GM19452 (cell line): ENCODE measurements around the gene PSMD1.
"Not testable (repeated sequence)": the region's sequence is repeated elsewhere in the genome, so short reads cannot be mapped to it uniquely, and the experiment has no call there.

Source experiments
- ATAC-seq: cut with Tn5 transposase; IDR thresholded peaks from one replicate; pipeline ENCODE4 v1.9.1; 2021; ENCODE audit not compliant: unreplicated experiment

PSMD1 gene

GRCh38 chr2:231182513-231182899 lies 125.8 kb downstream of the PSMD1 start:
- no peak for ATAC-seq

DNA sequence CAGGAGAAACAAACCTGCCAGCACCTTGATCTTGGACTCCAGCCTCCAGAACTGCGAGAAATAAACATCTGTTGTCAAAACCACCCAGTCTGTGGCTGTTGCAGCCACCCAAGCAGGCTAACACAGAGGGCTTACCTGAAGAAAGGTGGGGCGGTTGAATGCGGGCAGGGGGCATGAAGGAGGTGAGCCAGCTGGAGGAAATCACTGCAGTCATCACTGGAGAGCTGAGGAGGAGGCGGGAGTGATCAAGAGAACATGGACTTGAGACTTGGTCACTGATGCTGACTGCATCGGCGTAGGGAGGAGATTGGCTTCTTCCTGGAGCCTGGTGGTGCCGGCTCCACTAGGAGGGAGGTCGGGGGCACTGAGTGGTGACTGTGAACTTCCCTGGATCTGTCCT lies 127.2 kb downstream of the PSMD1 start:
- ATAC-seq, result no peak

DNA sequence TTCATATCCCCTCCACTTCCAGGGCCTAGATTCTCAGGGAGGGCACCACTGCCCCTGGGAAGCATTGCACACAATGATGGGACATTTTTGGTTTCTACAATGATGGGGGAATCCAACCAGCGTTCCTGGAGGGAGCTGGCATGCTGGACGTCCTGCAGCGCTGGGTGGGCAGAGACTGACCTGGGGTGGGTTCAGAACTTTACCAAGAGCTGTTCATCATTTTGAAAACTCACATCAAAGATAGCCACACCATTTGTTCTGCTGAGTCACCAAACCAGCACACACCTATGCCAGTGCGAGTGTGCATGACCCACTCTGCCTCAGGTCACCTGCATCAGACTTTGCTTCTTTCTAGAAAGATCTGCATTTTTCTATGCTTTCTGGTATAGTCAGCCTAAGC lies 127.7 kb downstream of the PSMD1 start:
- ATAC-seq, result no peak

DNA sequence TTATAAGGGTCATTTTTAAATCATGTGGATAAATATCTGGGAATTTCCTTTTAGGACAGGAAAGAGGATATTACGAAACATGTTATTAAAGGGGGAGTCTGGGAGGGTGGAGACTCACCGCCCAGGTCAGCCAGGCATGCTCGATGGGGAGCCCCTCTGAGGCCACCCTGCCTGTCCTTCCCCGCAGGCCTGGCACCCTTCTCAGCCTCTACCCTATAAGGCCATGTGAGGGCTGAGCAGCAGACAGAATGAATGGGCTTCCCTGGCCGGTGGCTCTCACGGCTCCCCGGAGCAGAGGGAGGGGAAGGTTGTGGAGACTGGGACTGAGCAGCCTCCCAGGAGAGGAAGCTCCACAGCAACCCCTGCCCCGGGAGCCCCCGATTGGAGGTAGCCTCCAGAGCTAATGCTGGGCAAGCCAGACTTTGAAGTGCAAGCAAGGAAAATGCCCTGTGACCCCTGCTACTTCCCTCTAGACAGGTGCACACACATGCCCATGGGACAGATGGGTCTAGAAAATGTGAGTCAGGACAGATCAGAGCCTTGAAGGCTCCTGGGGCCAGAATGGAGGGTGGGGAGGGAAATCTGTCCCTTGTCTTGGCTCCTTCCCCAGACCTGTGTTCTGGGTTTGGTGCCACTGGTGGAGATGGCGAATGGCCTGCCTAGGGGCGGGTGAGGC lies 128.5 kb downstream of the PSMD1 start:
- ATAC-seq, result no peak

- no peak for ATAC-seq
Observed at GRCh38 chr2:231185886-231186285, 129.2 kb downstream of the PSMD1 start.

DNA sequence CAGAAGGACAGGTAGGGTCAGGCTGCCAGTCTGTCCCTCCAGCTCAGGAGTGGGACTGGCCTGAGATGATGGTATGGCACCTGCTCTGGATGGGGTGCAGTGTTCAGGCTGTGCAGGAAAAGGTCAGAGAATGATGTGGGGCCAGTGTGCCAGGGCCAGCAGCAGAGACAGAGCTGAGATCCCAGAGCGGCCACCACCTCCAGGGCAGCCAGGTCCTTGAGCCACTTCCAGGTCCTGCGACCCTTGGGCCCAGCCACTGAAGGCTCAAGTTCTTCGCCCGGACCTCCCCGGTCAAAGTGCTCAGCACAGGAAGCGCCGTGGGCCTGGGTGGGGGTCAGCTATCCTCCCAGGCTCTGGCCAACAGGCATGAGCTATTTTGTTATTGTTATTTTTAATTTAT lies 129.7 kb downstream of the PSMD1 start:
- ATAC-seq, result no peak

GRCh38 chr2:231187736-231188505 lies 131.3 kb downstream of the PSMD1 start:
- no peak for ATAC-seq

GRCh38 chr2:231188506-231189170 lies 132.0 kb downstream of the PSMD1 start:
- no peak for ATAC-seq

GRCh38 chr2:231189171-231189530 lies 132.5 kb downstream of the PSMD1 start:
- no peak for ATAC-seq

DNA sequence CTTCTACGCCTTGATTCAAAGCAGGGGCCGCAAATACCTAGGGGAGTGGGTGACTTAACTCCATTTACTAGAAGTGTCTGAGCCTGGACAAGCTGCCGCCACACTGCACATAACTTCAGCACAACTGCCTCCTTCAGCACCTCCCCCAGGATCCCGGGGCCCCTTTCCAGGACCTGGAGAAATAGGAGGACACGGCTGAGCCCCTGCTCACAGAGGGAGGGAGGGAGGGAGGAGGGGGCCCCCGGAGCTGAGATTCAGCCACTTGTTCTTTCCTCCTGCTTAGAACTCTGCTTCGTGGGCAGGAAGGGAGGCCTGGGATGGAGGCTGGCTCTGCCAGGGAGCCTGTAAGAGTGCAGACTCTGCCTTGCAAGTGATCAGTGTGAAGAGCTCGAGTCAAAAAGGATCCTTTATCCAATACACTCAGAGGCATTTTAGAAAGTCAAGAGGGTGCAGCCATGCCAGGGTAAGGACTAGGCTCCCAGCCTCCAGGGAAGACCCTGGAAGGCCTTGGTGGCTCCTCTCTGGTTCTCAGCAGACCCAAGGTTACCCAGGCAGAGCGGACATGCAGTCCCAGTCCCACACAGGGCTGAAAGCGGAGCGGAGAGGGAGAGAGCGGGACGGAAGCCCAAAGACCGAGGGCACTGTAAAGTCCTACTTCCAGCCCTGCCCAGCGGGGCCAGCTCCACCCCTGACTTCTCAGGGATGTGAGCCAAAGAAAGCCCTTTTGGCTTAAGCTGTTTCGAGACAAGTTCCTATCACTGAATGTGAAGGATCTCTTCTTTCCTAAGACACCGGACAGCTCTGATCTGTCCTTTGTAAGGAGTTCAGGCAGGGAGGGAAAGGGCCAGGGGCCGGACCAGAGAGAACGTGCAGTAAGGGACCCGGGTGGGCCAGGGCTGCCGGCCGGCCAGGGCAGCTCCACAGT lies 133.2 kb downstream of the PSMD1 start:
- no peak for ATAC-seq

DNA sequence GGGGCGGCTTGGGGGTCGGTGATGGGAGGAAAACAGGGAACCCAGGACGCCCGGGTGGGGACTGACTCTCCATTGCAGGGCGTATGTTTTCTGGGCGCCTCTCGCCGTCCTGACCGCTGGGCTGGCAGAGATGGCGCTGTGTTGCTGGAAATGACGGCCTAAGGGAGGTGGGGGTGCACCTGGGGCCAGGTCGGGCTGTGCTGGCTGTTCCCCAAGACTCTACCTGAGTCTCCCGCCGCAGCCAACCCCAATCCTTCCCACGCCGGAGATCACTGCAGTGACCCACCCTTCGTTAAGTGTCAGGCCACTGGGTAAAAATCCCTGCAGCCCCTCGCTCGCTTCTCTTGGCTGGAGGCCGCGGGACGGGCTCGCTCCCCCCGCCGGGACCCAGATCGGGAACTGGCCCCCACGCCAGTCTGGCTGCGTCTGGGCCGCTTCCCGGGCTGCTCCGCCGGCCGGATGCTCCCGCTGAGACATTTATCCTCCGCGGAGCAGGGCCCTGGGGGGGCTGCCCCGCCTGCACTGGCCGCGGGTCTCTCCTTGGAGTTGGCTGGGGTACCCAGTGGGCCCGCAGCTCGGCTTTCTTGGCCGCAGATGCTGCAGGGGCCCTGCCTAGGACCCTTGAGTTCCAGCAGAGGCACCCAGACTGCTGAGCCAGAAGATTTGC lies 134.0 kb downstream of the PSMD1 start:
- ATAC-seq, result no peak

DNA sequence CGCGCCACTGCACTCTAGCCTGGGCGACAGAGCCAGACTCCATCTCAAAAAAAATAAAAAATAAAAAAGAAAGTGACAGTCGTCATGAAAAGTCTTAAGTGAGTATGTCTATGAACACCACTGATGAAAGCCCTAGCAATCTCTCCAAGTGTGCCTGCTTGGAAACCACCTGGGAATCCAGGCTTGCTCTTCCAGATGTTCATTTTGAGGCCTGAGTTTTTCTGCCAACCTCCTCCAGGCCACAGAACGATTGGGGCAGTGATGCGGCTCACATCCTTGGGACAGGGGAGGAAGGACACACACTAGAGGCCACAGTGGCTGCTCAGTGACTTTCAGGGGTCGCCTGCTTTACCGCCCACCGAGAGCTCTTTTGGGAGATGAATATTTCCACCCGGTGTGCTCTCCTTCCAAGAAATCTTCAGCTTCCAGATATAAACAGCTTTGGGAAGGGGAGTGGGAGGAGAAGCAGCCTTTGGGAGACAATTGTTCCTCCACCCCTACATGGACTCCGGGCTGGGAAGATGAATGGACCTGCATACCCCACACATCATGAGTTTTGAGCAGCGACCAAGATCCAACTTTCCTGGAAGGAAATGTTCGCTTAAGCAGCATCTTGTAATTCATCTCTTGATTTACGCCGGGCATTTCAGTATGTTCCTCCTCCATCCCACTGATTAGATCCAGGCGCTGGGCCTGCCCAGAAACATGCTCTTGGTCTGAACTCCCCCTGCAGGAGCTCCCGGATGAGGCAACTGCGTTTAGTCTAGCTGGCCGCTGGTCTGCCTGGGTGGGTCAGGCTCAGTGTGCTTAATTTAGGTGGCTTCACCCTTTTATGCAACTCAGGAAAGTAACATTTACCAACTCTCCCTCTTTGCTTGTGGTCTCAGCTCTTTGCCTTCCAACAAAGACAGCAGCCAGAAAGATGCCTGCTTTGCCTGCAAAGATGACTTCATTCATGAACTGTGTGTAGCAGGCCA lies 135.5 kb downstream of the PSMD1 start:
- ATAC-seq, result no peak

- ATAC-seq, result no peak
Observed at GRCh38 chr2:231193216-231193615, 136.5 kb downstream of the PSMD1 start.

GRCh38 chr2:231196592-231196991 lies 139.9 kb downstream of the PSMD1 start:
- no peak for ATAC-seq

GRCh38 chr2:231197196-231197595 lies 140.5 kb downstream of the PSMD1 start:
- not testable (repeated sequence) for ATAC-seq

GRCh38 chr2:231197706-231198290 lies 141.1 kb downstream of the PSMD1 start:
- ATAC-seq, result no peak

- ATAC-seq, result peak; percentile 95
Observed at GRCh38 chr2:231198291-231199173, 141.9 kb downstream of the PSMD1 start, which contains the start of gene ARMC9. Gene ARMC9 (plus strand): TSS chr2:231198631. CDS start chr2:231206239, 7,608 bp downstream.

DNA sequence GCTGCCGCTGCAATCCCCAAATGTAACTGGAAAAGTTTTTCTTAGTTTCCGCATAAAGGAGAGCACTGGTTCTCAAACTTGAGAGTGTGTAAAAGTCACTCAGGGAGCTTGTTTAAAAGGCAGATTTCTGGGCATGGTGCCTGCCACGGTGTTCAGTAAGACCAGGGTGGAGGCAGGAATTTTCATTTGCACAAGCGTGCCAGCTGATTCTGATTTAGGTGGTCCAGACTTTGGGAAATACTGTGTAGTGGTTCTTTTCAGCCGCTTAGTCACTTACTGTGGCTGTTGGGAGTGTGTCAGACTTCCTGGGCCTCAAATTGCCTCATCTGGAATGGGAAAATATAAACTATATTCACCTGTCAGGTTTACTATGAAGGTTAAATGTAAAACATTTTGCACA lies 142.6 kb downstream of the PSMD1 start:
- ATAC-seq, result no peak
